Heart right ventricle (tissue), 16 donors: ENCODE measurements around the gene SAMD8. TPM values are rescaled to one million over a fixed set of nuclear protein-coding genes. Genes with fewer than 3 reads are reported as not detected.
A peak's percentile ranks its signal among the peaks of the same experiment; 100 is the strongest.

Source experiments
- ATAC-seq, 8 donors: fragments of 200-7000 bp; cut with Tn5 transposase; one replicate each; pipeline ENCODE4 v1.9.1; 2020; ENCODE audit warnings: mild to moderate bottlenecking in 8 of 8, moderate library complexity in 8 of 8, moderate number of reproducible peaks in 1 of 8
- DNase-seq, 2 donors: peaks; one replicate each; pipeline ENCODE4 v3.0.0-alpha.2; 2020
- H3K27ac ChIP-seq, 10 donors: fragments of 200-600 bp; sonication (generic) in 2 of 10; one replicate each; pipeline versions ENCODE4 v1.5.0 to v1.8.0; 2020 to 2022; ENCODE audit warnings: mild to moderate bottlenecking in 3 of 10
- H3K27me3 ChIP-seq, 7 donors: fragments of 200-600 bp; one replicate each; pipeline ENCODE4 v1.8.0; 2021 to 2022; ENCODE audit warnings: mild to moderate bottlenecking in 2 of 7
- H3K36me3 ChIP-seq, 9 donors: fragments of 200-600 bp; sonication (generic) in 1 of 9; one replicate each; pipeline versions ENCODE4 v1.5.0 to v1.8.0; 2020 to 2022; ENCODE audit warnings: mild to moderate bottlenecking in 2 of 9
- H3K4me1 ChIP-seq, 9 donors: fragments of 200-600 bp; sonication (generic) in 1 of 9; one replicate each; pipeline versions ENCODE4 v1.5.0 to v1.8.0; 2020 to 2022; ENCODE audit warnings: mild to moderate bottlenecking in 4 of 9
- H3K4me3 ChIP-seq, 10 donors: fragments of 200-600 bp; sonication (generic) in 2 of 10; one replicate each; pipeline versions ENCODE4 v1.5.0 to v1.8.0; 2020 to 2022; ENCODE audit warnings: mild to moderate bottlenecking in 7 of 10, moderate library complexity in 2 of 10
- H3K9me3 ChIP-seq, 11 donors: fragments of 200-600 bp in 10 of 11; sonication (generic) in 2 of 11; one replicate each; pipeline versions ENCODE4 v1.5.0 to v1.8.0; 2013 to 2022; ENCODE audit warnings: mild to moderate bottlenecking in 2 of 11, control low read depth in 1 of 11, moderate library complexity in 1 of 11
- WGBS, 2 donors: extraction: QIAGEN DNeasy Blood & Tissue Kit; methylation state at CpG; one replicate each; pipeline ENCODE4 v1.1.7; 2013; ENCODE audit warnings: inconsistent platforms in 1 of 2; 5-methylcytosine and 5-hydroxymethylcytosine counted together
- intact Hi-C, 10 donors: fragments of 100-400 bp; cut with DNase I; formaldehyde crosslinking; loops; one replicate each; pipeline versions ENCODE4 v1.11.1 to v1.14.2; 2022
- polyA plus RNA-seq, 2 donors: library from polyadenylated mRNA; stranded (reverse); fragments of 200-250 nt; gene quantifications; one replicate each; pipeline ENCODE4 v1.2.3, GENCODE V29; 2013
- total RNA-seq, 10 donors: library from RNA; stranded (reverse); fragmentation: NEBNext Ultra II Directional in 3 of 10; extraction: Animal tissue kit (Norgen Biotek cat#: 25700) in 3 of 10; gene quantifications; one replicate each; pipeline versions ENCODE4 v1.2.1 to v1.2.4, GENCODE V29; 2021 to 2023
- TF ChIP-seq, protein P1 (sequence below), 9 donors: fragments of 200-600 bp; sonication (generic) in 2 of 9; IDR thresholded peaks; one replicate each; pipeline versions ENCODE4 v1.5.0 to v1.8.0; 2021 to 2022; ENCODE audit warnings: antibody characterized with exemption in 9 of 9, mild to moderate bottlenecking in 5 of 9, moderate library complexity in 1 of 9
- donor health status: Arrhythmogenic right ventricular cardiomyopathy.
- donor health status: ischemic (EF 13 %, LVEDD 7.1; RV severe dilation, severe dysfunction).
- donor health status: healthy with polysubstance abuse.
- donor health status: DM: no; HTN: yes; CAD: no.
- donor health status: DM: no; HTN: no; CAD: no.
- donor health status: ischemic (EF 25% LVEDD 6.9; RV normal size, moderate dysfunction).
- donor health status: ischemic (EF 25% LVEDD 5.7; RV mildly dilated, moderate dysfunction).
- donor health status: healthy.
- donor health status: DM: yes; HTN: yes; CAD: no.
- donor health status: Ischemic cardiomyopathy.
- donor health status: ischemic (EF 35%, LVEDD 5.7; RV mildly dilated, moderate dysfunction).
- donor health status: nonischemic (EF 11% LVEDD 7.7; RV severe dilation, severe dysfunction).
- donor health status: DM: yes; HTN: yes; CAD: no.
- donor health status: PGD.
- donor health status: ischemic (EF 29% LVEDD 5.4; RV normal size, mild dysfunction).
- donor health status: nonischemic (EF 23%, LVEDD 6.1; RV moderate dilation, normal function).

SAMD8 gene
- total and polyA plus RNA-seq, 12 donors, result 5.3 to 31.2 (median 25.4) TPM

DNA sequence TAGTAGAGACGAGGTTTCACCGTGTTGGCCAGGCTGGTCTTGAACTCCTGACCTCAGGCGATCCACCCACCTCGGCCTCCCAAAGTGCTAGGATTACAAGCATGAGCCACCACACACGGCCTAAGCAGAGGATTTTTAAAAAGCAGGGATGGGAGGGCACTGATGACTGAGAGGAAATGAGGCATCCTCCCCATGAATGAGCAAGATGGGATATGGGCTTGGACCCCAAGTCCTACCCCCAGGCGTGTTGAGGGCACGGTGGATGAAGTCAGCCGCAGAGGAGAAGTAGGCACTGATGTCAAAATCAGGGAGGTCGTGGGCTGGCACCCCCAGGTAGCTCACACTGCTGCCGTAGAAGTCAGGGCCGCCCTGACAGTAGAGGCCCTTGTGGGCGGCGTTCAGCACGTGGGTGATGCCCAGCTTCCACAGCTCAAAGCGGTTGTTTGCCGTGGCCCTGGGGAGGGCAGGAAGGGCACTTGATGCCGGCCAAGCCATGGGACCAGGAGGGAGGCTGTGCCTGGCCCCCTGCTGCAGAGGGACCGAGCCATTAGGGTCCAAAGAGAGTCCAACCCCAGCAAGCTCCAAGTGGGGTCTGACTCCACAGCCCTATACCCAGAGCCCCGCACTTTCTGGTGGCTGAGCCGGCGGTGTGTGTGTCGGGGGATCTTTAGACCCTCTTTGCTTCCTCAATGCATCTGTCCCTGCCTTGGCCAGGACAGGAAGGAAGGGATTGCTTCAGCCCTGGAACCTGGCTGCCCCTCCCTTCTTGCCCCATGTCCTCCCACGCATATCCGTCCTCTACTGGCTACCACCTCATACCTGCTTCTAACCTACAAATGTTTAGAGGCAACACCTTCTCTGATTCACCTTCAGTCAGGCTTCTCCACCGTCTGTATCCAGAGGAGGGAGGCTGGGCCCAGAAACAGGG is 3.4 kb upstream of the SAMD8 start:
- peaks cover 0 to 36% (median 20%) of the 10 kb centered on the region in 9 donors for H3K4me1 ChIP-seq
- peak overlapping the region in 7 of 10 donors; percentile 92 to 99 (median 97) for H3K27ac ChIP-seq
- H3K27me3 ChIP-seq, result no peaks in the 10 kb centered on the region
- H3K9me3 ChIP-seq, result no peaks in the 10 kb centered on the region
- intact Hi-C loops, result loop anchor here in 4 of 10 donors (5.0 to 10.0 kb wide), 4 partner anchors 104 to 693 kb away; partner anchors contain the start of genes KAT6B (in 3 of the 4) and VDAC2 (in 1 of the 4)
- ATAC-seq (no peak), DNase-seq (no peak)
- TF ChIP-seq, protein P1, sequence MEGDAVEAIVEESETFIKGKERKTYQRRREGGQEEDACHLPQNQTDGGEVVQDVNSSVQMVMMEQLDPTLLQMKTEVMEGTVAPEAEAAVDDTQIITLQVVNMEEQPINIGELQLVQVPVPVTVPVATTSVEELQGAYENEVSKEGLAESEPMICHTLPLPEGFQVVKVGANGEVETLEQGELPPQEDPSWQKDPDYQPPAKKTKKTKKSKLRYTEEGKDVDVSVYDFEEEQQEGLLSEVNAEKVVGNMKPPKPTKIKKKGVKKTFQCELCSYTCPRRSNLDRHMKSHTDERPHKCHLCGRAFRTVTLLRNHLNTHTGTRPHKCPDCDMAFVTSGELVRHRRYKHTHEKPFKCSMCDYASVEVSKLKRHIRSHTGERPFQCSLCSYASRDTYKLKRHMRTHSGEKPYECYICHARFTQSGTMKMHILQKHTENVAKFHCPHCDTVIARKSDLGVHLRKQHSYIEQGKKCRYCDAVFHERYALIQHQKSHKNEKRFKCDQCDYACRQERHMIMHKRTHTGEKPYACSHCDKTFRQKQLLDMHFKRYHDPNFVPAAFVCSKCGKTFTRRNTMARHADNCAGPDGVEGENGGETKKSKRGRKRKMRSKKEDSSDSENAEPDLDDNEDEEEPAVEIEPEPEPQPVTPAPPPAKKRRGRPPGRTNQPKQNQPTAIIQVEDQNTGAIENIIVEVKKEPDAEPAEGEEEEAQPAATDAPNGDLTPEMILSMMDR (IDR thresholded peaks at IDR 0.05), result no peak
- WGBS, 2 donors, result 83 to 84% methylated on average over 25 of the region's 25 CpGs
- H3K36me3 ChIP-seq, result no peaks in the 10 kb centered on the region
- peak overlapping the region in 1 of 10 donors; percentile 8 for H3K4me3 ChIP-seq

DNA sequence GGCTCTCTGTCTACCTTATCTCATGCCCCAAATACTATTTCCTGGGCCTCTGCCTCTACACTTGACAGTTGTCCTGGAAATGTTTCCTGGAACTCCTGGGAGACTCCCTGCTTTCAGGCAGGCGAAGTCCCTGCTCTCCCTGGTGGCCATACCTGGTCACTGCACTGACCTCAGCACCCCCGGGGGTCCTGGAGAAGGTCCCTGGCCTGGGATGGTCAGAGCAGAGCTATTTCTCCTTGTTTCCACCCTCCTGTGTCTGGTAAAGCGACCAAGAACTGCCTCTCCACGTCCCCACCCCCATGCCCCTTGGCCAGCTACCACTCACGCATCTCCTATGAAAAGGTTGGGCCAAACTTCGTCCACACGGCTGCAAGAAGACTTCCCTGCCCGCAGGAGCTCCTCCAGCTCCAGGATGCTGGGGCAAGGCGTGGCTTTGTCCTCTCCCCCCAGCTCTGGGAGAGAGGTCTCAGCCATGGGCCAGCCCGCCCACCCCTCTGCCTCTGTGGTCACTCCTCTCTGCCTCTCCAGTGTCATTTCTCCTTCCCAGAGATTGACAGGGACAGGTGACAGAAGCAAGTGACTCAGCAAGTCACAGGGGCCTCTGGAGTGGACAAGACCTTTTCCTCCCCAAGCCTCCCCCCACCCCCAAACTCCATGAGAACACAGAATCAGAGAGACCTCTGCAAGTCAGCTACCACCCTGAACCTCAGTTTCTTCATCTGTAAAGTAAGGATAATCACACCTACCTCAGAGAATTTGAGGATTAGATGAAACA is 2.6 kb upstream of the SAMD8 start:
- Histone ChIP-seq H3K27me3 (no peaks in the 10 kb centered on the region), H3K4me3 (peak overlapping the region in 1 of 10 donors; percentile 8), H3K4me1 (peaks cover 0 to 44% (median 29%) of the 10 kb centered on the region in 9 donors), H3K36me3 (no peaks in the 10 kb centered on the region), H3K27ac (peak overlapping the region in 9 of 10 donors; percentile 42 to 99 (median 97)), H3K9me3 (no peaks in the 10 kb centered on the region)
- 61 to 69% methylated on average over 10 of the region's 10 CpGs for WGBS, 2 donors
- peak; percentile 28 to 37 for DNase-seq
- TF ChIP-seq, protein P1 (IDR thresholded peaks at IDR 0.05), result peak; percentile 24 to 63 (median 57)
- intact Hi-C loops, result loop anchor here in 4 of 10 donors (5.0 to 10.0 kb wide), 4 partner anchors 103 to 694 kb away; partner anchors contain the start of genes KAT6B (in 3 of the 4) and VDAC2 (in 1 of the 4)
- peak in 1 of 8 donors; percentile 2 for ATAC-seq

DNA sequence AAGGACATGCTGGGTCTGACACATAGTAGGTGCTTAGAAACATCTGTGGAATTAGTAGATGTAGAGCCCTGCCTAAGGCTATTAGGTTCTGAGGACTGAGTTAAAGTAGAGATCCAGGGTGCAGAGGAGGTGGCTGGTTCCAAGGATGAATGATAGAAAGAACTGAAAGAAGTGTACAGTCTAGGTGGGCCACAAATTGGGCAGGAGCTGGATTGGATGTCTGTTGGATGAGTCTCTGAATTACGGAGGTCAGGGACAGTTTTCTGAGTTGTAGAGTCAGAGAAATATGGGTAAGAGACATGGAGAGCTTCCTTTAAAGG is 2.0 kb upstream of the SAMD8 start:
- Histone ChIP-seq H3K9me3 (no peaks in the 10 kb centered on the region), H3K4me3 (no peak overlapping the region), H3K27me3 (no peaks in the 10 kb centered on the region), H3K4me1 (peaks cover 0 to 50% (median 34%) of the 10 kb centered on the region in 9 donors), H3K27ac (peak overlapping the region in 8 of 10 donors; percentile 92 to 99 (median 97)), H3K36me3 (no peaks in the 10 kb centered on the region)
- ATAC-seq (no peak), DNase-seq (no peak)
- TF ChIP-seq, protein P1 (IDR thresholded peaks at IDR 0.05), result no peak
- intact Hi-C loops, result loop anchor here in 4 of 10 donors (5.0 to 10.0 kb wide), 4 partner anchors 103 to 695 kb away; partner anchors contain the start of genes KAT6B (in 3 of the 4) and VDAC2 (in 1 of the 4)
- WGBS, 2 donors, result 81 to 100% methylated on average over 1 of the region's 1 CpG
